Measurements from ENCODE around the gene SEMA3A.
"Not testable (repeated sequence)": the region's sequence is repeated elsewhere in the genome, so short reads cannot be mapped to it uniquely, and the experiment has no call there.

Gene SEMA3A

GRCh38 chr7:84224505-84224904 is 29.9 kb upstream of the SEMA3A start:
- Histone ChIP-seq H3K36me3 (ENCODE audit: control insufficient read depth, insufficient read depth, low read length) (no peaks in the 10 kb centered on the region), H3K27ac (ENCODE audit: low read length) (no peak overlapping the region), H3K9me3 (ENCODE audit: control insufficient read depth, insufficient read depth, low read length) (no peaks in the 10 kb centered on the region), H3K4me1 (ENCODE audit: control insufficient read depth, insufficient read depth, low read length) (peaks cover 2% of the 10 kb centered on the region; the same call in 1 of the 2 replicates), H3K4me3 (ENCODE audit: low read length) (no peak overlapping the region), H3K27me3 (ENCODE audit: control insufficient read depth, insufficient read depth, low read length) (no peaks in the 10 kb centered on the region)
- DNase-seq (ENCODE audit: low read depth, low spot score) = no peak
- WGBS (ENCODE audit: insufficient coverage, insufficient read length) = no CpG with 5 or more reads among the region's 2 CpGs

- H3K36me3 ChIP-seq (ENCODE audit: control insufficient read depth, insufficient read depth, low read length) = no peaks in the 10 kb centered on the region
- H3K27me3 ChIP-seq (ENCODE audit: control insufficient read depth, insufficient read depth, low read length) = no peaks in the 10 kb centered on the region
- no peak overlapping the region for H3K4me3 ChIP-seq (ENCODE audit: low read length)
- no peak overlapping the region for H3K27ac ChIP-seq (ENCODE audit: low read length)
- no peaks in the 10 kb centered on the region for H3K4me1 ChIP-seq (ENCODE audit: control insufficient read depth, insufficient read depth, low read length)
- no CpG with 5 or more reads among the region's 2 CpGs for WGBS (ENCODE audit: insufficient coverage, insufficient read length)
- no peaks in the 10 kb centered on the region for H3K9me3 ChIP-seq (ENCODE audit: control insufficient read depth, insufficient read depth, low read length)
- DNase-seq (ENCODE audit: low read depth, low spot score) = no peak
Measured at GRCh38 chr7:84219310-84219709, 24.7 kb upstream of the SEMA3A start.

GRCh38 chr7:84218681-84219080 is 24.1 kb upstream of the SEMA3A start:
- no peak for DNase-seq (ENCODE audit: low read depth, low spot score)
- no CpG with 5 or more reads among the region's 2 CpGs for WGBS (ENCODE audit: insufficient coverage, insufficient read length)
- no peak overlapping the region for H3K4me3 ChIP-seq (ENCODE audit: low read length)
- H3K27ac ChIP-seq (ENCODE audit: low read length) = no peak overlapping the region
- H3K36me3 ChIP-seq (ENCODE audit: control insufficient read depth, insufficient read depth, low read length) = no peaks in the 10 kb centered on the region
- no peaks in the 10 kb centered on the region for H3K27me3 ChIP-seq (ENCODE audit: control insufficient read depth, insufficient read depth, low read length)
- no peaks in the 10 kb centered on the region for H3K9me3 ChIP-seq (ENCODE audit: control insufficient read depth, insufficient read depth, low read length)
- H3K4me1 ChIP-seq (ENCODE audit: control insufficient read depth, insufficient read depth, low read length) = no peaks in the 10 kb centered on the region

GRCh38 chr7:84216472-84216871 is 21.9 kb upstream of the SEMA3A start:
- no peak overlapping the region for H3K27ac ChIP-seq (ENCODE audit: low read length)
- no peaks in the 10 kb centered on the region for H3K36me3 ChIP-seq (ENCODE audit: control insufficient read depth, insufficient read depth, low read length)
- no peak for DNase-seq (ENCODE audit: low read depth, low spot score)
- H3K27me3 ChIP-seq (ENCODE audit: control insufficient read depth, insufficient read depth, low read length) = no peaks in the 10 kb centered on the region
- no peaks in the 10 kb centered on the region for H3K4me1 ChIP-seq (ENCODE audit: control insufficient read depth, insufficient read depth, low read length)
- no peaks in the 10 kb centered on the region for H3K9me3 ChIP-seq (ENCODE audit: control insufficient read depth, insufficient read depth, low read length)
- no CpG with 5 or more reads among the region's 1 CpG for WGBS (ENCODE audit: insufficient coverage, insufficient read length)
- no peak overlapping the region for H3K4me3 ChIP-seq (ENCODE audit: low read length)

GRCh38 chr7:84214757-84215156 is 20.2 kb upstream of the SEMA3A start:
- H3K27me3 ChIP-seq (ENCODE audit: control insufficient read depth, insufficient read depth, low read length); H3K27ac ChIP-seq (ENCODE audit: low read length); H3K4me1 ChIP-seq (ENCODE audit: control insufficient read depth, insufficient read depth, low read length); H3K36me3 ChIP-seq (ENCODE audit: control insufficient read depth, insufficient read depth, low read length); H3K4me3 ChIP-seq (ENCODE audit: low read length); DNase-seq (ENCODE audit: low read depth, low spot score); H3K9me3 ChIP-seq (ENCODE audit: control insufficient read depth, insufficient read depth, low read length): not testable (repeated sequence)
- no CpG with 5 or more reads among the region's 6 CpGs for WGBS (ENCODE audit: insufficient coverage, insufficient read length)

GRCh38 chr7:84210301-84210700 is 15.7 kb upstream of the SEMA3A start:
- H3K4me3 ChIP-seq (ENCODE audit: low read length) = no peak overlapping the region
- no CpG with 5 or more reads among the region's 3 CpGs for WGBS (ENCODE audit: insufficient coverage, insufficient read length)
- H3K36me3 ChIP-seq (ENCODE audit: control insufficient read depth, insufficient read depth, low read length) = no peaks in the 10 kb centered on the region
- H3K27me3 ChIP-seq (ENCODE audit: control insufficient read depth, insufficient read depth, low read length) = no peaks in the 10 kb centered on the region
- no peak for DNase-seq (ENCODE audit: low read depth, low spot score)
- no peaks in the 10 kb centered on the region for H3K4me1 ChIP-seq (ENCODE audit: control insufficient read depth, insufficient read depth, low read length)
- H3K9me3 ChIP-seq (ENCODE audit: control insufficient read depth, insufficient read depth, low read length) = no peaks in the 10 kb centered on the region
- H3K27ac ChIP-seq (ENCODE audit: low read length) = no peak overlapping the region

GRCh38 chr7:84209006-84209405 is 14.4 kb upstream of the SEMA3A start:
- Histone ChIP-seq H3K4me1 (ENCODE audit: control insufficient read depth, insufficient read depth, low read length) (no peaks in the 10 kb centered on the region), H3K27me3 (ENCODE audit: control insufficient read depth, insufficient read depth, low read length) (no peaks in the 10 kb centered on the region), H3K9me3 (ENCODE audit: control insufficient read depth, insufficient read depth, low read length) (no peaks in the 10 kb centered on the region), H3K4me3 (ENCODE audit: low read length) (no peak overlapping the region), H3K27ac (ENCODE audit: low read length) (no peak overlapping the region), H3K36me3 (ENCODE audit: control insufficient read depth, insufficient read depth, low read length) (no peaks in the 10 kb centered on the region)
- no peak for DNase-seq (ENCODE audit: low read depth, low spot score)
- WGBS (ENCODE audit: insufficient coverage, insufficient read length) = no CpG with 5 or more reads among the region's 1 CpG

GRCh38 chr7:84207615-84208014 is 13.0 kb upstream of the SEMA3A start:
- H3K27ac ChIP-seq (ENCODE audit: low read length) = no peak overlapping the region
- DNase-seq (ENCODE audit: low read depth, low spot score) = no peak
- no peaks in the 10 kb centered on the region for H3K27me3 ChIP-seq (ENCODE audit: control insufficient read depth, insufficient read depth, low read length)
- no peak overlapping the region for H3K4me3 ChIP-seq (ENCODE audit: low read length)
- WGBS (ENCODE audit: insufficient coverage, insufficient read length) = 100% methylated on average over 1 of the region's 2 CpGs
- no peaks in the 10 kb centered on the region for H3K9me3 ChIP-seq (ENCODE audit: control insufficient read depth, insufficient read depth, low read length)
- no peaks in the 10 kb centered on the region for H3K4me1 ChIP-seq (ENCODE audit: control insufficient read depth, insufficient read depth, low read length)
- H3K36me3 ChIP-seq (ENCODE audit: control insufficient read depth, insufficient read depth, low read length) = no peaks in the 10 kb centered on the region

GRCh38 chr7:84207025-84207424 is 12.4 kb upstream of the SEMA3A start:
- H3K27me3 ChIP-seq (ENCODE audit: control insufficient read depth, insufficient read depth, low read length) = no peaks in the 10 kb centered on the region
- no peak overlapping the region for H3K27ac ChIP-seq (ENCODE audit: low read length)
- peak; percentile 57 for DNase-seq (ENCODE audit: low read depth, low spot score)
- H3K4me3 ChIP-seq (ENCODE audit: low read length) = no peak overlapping the region
- no peaks in the 10 kb centered on the region for H3K9me3 ChIP-seq (ENCODE audit: control insufficient read depth, insufficient read depth, low read length)
- WGBS (ENCODE audit: insufficient coverage, insufficient read length) = no CpG with 5 or more reads among the region's 2 CpGs
- H3K4me1 ChIP-seq (ENCODE audit: control insufficient read depth, insufficient read depth, low read length) = no peaks in the 10 kb centered on the region
- no peaks in the 10 kb centered on the region for H3K36me3 ChIP-seq (ENCODE audit: control insufficient read depth, insufficient read depth, low read length)

GRCh38 chr7:84204655-84205054 is 10.1 kb upstream of the SEMA3A start:
- Histone ChIP-seq H3K27me3 (ENCODE audit: control insufficient read depth, insufficient read depth, low read length) (no peaks in the 10 kb centered on the region), H3K4me1 (ENCODE audit: control insufficient read depth, insufficient read depth, low read length) (no peaks in the 10 kb centered on the region), H3K27ac (ENCODE audit: low read length) (no peak overlapping the region), H3K9me3 (ENCODE audit: control insufficient read depth, insufficient read depth, low read length) (no peaks in the 10 kb centered on the region), H3K36me3 (ENCODE audit: control insufficient read depth, insufficient read depth, low read length) (no peaks in the 10 kb centered on the region), H3K4me3 (ENCODE audit: low read length) (no peak overlapping the region)
- WGBS (ENCODE audit: insufficient coverage, insufficient read length) = no CpG with 5 or more reads among the region's 3 CpGs
- no peak for DNase-seq (ENCODE audit: low read depth, low spot score)

GRCh38 chr7:84202855-84203254 is 8.3 kb upstream of the SEMA3A start:
- DNase-seq (ENCODE audit: low read depth, low spot score) = no peak
- Histone ChIP-seq H3K27me3 (ENCODE audit: control insufficient read depth, insufficient read depth, low read length) (no peaks in the 10 kb centered on the region), H3K4me1 (ENCODE audit: control insufficient read depth, insufficient read depth, low read length) (no peaks in the 10 kb centered on the region), H3K9me3 (ENCODE audit: control insufficient read depth, insufficient read depth, low read length) (no peaks in the 10 kb centered on the region), H3K27ac (ENCODE audit: low read length) (no peak overlapping the region), H3K4me3 (ENCODE audit: low read length) (no peak overlapping the region), H3K36me3 (ENCODE audit: control insufficient read depth, insufficient read depth, low read length) (no peaks in the 10 kb centered on the region)
- WGBS (ENCODE audit: insufficient coverage, insufficient read length) = no CpG with 5 or more reads among the region's 1 CpG

Data from iPS DF 6.9 (cell line).